GM18498 (cell line): ENCODE data around the gene ARHGEF28.

Experiments used
- ATAC-seq: cut with Tn5 transposase; IDR thresholded peaks from one replicate; pipeline ENCODE4 v1.9.1; 2021; ENCODE audit warnings: mild to moderate bottlenecking, moderate library complexity; ENCODE audit not compliant: unreplicated experiment

Gene ARHGEF28

DNA sequence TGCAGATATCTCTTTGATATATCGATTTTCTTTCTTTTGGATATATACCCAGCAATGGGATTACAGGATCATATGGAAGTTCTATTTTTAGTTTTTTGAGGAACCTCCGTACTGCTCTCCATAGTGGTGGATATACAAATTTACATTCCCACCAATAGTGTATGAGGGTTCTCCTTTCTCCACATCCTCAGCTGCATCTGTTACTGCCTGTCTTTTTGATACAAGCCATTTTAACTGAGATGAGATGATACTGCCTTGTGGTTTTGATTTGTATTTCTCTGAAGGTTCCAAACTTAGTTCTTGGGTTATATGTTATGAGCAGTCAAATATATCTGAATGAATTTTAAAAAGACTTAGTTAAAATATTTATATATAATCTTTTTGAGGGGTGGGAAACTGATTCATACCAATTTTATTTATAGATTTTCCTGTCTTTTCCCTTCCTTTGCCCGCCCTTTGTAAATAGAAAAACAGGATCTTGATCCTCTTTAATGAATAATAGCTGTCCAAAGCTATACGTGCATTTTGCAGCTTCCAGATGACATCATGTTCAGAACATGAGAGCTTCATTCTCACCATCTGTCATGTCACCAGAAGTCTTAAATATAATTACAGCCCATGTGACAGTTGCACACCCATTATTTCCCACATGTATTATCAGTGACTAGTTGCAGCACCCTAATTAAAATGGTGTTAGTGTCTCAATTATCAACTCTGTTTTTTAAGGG lies 6.2 kb upstream of the ARHGEF28 start:
- no peak for ATAC-seq

DNA sequence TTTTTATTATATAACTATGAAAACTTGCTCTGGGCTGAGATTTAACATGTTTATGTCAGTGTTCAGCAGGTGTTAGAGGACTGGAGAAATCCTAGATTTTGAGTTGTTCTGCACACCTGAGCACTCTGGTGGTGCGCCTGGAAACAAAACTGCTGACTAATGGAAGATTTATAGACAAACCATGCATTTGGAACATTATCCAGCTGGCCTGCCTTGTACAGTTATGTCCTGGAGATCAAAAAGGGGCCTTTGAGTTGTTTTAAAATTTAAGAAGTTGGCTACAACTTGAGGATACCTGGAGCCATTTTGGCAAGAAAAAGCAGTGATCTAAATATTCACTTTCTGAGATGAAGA lies 5.7 kb upstream of the ARHGEF28 start:
- ATAC-seq, result no peak

DNA sequence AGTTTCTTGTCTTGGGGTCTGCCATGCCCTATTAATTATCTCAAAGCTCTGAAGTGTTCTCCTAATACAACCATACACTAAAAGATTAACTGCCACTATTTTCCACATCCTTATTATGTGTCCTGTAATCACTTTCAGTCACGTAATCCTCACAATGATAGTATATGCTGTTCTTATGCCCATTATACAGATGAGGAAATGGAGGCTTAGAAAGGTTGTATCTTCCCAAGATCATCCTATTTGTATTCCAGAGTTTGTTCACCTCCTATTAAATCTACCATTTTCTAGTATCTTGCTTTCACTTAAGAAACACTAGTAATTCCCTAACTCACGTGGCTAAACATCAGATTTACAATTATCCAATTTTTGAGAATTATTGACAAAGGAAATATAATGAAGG lies 2.9 kb upstream of the ARHGEF28 start:
- ATAC-seq, result no peak

DNA sequence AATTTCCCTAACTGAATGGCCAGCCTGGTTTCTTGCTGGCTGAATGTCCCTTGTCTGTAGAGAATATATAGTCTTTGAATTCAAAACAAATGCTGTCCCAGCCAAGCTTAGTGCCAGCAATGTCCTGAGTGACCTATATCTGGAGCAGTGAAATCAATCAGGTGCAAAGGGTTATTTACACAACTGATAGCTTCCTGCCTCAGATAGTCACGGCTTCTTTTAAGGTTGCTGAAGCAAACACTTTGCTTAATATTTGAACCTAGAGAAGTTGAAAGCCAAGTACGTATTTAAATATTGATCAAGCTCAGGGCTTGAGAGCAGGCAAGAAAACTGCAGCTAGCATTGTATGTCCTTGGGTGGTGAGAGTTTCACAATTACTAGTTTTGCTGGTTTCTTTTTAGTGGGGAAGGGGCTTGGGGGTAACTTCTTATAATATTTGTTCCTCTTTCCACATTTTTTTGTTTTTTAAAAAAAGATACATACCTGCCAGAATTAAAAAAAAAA lies 2.0 kb upstream of the ARHGEF28 start:
- ATAC-seq, result no peak

DNA sequence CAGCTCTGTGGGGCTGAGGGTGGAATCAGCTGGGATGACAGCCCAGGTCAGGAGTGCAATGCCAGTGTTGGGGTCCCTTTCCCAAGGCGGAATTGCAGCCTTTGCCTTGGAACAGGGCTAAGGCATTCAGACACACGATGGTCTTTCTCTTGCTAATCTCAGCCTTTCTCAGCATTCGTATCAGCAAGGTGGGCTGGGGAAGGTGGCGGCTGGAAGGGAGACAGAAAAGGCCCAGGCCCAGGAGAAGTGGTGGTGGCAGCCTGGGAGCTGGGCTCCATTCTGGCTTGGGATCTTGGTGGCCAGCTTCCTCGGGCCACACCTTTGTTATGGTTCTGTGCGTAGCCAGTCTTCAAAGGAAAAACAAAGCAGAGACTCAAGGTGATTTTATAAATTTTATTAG lies 1.1 kb upstream of the ARHGEF28 start:
- ATAC-seq, result no peak

DNA sequence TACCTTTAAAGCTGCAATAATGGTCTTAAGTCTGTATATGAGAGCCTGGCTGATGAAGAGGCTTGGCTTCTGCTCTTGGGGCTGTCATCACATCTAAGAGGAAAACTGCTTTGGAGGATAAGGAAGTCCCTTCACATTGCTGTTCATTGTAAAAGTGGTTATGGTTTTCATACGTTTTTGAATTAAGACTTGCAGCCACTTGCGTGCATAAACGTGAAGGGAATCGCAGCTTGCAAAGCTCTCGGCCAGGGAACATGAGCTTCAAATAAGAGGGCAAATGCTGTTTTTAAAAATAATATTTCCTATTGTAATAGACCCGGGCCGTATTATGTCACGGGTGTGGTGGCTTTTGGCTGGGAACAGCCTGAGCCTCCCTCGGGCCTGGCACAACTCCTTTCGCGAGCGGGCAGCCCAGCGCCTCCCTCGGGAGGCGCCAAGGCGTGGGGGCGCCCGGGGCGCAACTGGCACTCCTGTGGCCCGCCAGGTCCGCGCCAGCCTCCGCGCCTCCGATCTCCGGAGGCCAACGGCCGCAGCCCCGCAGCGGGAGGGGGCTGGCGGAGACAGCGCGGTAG lies 538 bp upstream of the ARHGEF28 start:
- ATAC-seq, result no peak

DNA sequence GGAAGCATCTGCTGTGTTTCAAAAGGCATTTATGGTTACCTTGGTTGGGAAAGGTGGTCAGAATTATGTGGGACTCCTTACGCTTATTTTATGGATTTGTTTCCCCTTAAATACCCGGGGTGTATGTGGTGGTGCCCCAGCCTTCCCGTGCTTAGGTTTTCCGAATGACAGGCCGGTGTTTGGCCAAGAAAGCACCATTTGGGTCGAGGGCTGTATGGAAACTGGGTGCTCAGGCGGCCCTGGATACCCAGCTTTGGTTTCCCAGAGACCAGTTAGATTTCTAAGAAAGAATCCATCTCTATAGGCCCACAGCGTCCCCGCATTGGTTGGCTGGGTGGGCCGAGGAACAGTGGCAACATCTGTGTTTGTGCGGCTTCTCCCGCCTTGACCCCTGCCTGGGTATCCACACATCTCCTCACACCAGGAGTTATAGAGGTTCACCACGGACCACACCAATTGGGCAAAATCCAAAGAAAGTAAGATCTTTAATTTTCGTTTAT lies 868 bp downstream of the ARHGEF28 start:
- ATAC-seq, result no peak

DNA sequence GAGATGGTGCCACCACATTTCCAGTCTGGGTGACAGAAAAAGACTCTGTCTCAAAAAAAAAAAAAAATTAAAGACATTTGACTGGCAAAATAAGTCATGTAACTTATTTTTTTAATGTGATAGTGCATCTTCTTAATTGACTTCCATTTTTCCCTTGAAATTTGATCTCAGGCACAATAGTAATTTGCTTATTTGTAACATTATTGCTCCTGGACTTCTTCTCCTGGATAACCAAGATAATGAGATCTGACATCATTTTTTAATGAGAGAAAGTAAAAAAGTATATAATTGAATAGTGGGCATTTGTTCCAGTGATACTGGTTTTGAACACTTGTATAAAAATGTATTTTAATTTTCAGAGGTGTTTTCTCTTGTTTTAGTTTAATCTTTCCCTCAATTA lies 3.5 kb downstream of the ARHGEF28 start:
- no peak for ATAC-seq

DNA sequence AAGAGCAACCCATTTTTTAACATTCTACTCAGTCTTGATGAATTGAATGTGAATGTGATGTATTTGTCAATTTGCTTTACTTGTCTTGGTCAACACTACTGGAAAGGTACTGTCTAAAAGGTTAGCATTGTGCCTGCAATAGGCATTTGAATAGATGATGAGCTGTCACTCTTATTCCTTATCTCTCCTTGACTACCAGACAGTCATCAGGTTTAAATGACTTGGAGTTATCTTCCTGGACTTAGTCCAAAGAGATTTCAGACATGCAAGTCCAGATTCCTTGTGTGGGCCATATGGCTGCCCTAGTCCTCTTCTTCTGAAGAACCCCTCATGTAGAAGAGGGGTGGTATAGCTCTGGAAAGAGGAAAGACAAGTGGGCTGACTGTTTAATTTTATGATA lies 4.8 kb downstream of the ARHGEF28 start:
- ATAC-seq, result no peak

DNA sequence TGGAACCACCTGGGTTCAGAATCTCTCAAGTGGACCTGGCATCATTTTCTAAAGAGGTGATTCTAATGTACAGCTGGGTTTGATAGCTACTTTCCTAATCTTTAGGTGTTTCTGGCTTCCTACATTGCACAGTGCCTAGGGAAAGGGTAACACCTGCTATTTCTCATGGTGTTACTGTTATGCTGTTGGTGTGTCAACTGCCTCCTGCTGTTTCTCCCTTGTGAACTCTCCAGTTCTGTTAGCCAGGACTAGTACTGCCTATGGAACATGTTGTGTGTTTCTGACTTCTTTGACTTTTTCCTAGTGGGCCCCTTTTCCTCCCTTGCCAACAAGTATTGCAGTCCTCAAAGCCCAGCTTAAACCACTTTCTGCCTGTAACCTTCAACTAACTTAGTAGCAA lies 5.5 kb downstream of the ARHGEF28 start:
- no peak for ATAC-seq

DNA sequence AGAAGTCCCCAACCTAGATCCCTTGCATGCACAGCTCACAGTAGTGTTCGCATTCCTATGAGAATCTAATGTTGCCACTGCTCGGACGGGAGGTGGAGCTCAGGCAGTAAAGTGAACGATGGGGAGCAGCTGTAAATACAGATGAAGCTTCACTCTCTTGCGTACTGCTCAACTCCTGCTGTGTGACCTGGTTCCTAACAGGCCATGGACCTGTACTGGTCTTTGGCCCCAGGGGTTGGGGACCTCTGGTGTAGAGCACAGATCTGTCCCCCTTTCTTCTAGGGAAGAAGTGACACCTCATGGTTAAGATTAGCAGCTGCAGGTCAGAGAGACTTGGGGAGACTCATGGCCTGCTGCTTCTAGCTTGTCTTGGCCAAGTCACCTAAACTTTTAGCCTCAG lies 7.1 kb downstream of the ARHGEF28 start:
- ATAC-seq, result no peak

DNA sequence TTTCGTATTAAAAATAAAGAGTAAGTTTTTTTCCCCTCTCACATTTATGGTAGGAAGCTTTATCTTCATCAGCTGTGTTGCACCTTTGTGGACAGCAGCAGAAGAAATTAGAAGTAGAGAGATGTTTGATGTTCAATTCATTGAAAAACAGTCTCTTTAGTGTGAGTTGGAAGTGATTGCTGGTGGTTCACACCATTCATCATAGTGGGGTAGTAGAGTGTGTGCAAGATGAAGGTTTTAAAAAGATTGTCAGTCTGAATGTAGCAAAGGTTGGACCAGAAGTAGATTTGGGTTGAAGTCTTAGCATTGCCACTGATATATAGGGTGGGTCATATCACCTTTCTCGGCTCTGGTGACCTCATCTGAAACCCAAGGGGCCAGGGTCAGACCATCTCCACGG lies 10.4 kb downstream of the ARHGEF28 start:
- ATAC-seq, result no peak

DNA sequence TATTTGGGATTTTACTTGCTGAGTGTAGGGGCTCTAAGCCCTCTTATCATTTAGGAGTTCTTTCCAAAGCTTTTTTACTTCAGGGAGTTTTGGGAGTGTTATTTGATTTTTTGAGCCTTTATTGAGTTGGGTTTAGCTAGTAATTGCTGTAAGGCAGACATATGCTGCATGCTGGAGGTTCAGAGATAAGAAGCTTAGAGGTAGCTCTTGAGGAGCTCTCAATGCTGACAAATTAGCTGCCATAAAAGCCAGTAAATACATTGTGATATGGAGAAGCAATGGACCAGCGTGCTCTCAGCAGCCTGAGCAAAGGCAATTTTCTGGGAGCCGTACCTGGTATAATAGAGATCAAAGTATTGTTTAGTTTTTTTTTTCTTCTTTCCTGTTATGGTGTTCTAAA lies 11.6 kb downstream of the ARHGEF28 start:
- ATAC-seq, result no peak

DNA sequence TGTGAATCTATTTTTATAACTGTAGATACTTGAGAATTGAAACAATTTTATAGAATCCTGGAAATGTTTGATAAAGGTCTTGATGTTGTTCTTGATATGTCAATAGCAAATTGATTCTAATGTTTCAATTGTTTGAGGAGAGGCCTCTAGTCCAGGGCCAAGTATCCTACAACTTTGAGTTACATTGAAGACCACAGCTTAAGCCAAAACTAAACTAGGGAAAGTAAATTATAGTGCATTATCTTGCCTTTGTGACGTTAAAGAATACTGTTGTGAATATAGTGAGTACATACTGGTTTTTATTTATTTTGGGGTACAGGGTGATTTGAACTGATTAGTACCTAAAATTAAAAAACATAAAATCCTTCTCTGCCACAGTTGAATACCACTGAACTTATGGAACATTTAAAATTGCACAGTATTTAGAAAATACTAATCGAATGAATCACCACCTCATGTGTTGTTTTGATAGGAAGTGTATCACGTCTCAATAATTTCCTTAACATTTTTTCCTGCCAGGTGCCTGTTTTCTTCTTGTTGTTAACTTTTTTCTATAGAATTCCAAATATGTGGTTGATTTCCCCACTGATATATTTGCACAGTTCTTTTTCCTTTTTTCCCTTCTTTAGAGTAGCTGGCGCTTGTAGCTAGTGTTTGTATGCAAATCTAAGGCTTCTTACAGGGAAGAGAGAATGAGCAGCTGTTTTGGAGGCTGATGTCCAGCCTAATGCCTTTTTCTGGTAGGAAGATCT lies 12.5 kb downstream of the ARHGEF28 start:
- ATAC-seq, result no peak

DNA sequence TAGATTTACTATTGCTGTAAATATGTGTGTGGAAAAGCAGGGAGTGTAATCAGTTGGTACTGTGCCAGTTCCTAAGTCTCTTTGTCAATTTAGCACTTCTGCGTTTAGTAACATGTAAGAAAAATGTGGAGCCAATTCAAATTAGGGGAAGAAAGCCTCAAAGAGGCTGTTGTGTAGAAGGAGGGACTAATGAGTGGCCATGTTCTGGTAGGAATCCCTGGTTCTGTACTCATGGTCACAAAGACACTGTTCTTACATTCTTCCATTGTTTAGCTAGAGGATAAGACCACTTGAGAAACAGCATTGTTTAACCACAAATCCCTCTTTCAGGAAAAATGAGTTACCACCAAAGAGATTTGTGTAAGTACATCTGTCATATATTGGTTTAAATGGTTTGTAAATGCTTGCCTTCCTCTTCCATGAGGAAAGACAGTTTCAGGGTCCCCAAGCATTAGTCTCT lies 14.9 kb downstream of the ARHGEF28 start:
- no peak for ATAC-seq

DNA sequence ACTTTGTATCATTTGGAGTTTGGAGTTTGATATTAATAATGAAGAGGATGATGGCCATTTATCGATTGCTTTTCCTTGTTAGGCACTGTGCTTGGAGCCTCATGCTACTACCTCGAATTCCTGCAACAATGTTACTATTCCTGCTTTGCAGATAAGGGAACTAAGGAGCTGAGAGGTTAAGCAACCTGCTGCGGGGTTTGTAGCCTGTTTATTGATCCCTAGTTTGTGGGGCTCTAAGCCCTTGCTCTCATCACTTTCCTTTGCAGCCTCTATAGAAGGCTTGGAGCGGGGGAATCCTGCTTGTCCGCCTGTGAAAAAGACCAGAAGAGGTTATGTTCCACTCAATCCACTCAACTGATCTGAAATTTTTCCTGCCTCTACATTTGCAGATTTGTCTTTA lies 15.8 kb downstream of the ARHGEF28 start:
- no peak for ATAC-seq

DNA sequence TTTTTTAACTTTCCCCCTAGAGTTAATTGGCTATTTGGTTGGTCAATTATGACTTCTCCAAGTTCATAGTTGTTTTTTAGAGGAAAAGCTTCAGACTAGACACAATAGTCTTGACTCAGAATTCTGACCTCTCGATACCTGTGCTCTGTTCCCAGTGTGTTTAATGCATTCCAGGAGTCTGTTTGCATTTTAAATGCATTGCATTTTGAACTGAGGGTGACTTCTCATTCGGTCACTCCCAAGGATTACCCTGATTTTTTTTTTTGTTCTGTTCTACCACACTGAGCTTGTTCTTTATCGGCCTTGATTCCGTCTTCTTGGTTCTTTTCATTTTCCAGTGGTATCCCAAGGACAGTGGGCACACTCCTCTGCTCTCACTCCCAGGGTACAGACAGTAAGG lies 16.3 kb downstream of the ARHGEF28 start:
- no peak for ATAC-seq

DNA sequence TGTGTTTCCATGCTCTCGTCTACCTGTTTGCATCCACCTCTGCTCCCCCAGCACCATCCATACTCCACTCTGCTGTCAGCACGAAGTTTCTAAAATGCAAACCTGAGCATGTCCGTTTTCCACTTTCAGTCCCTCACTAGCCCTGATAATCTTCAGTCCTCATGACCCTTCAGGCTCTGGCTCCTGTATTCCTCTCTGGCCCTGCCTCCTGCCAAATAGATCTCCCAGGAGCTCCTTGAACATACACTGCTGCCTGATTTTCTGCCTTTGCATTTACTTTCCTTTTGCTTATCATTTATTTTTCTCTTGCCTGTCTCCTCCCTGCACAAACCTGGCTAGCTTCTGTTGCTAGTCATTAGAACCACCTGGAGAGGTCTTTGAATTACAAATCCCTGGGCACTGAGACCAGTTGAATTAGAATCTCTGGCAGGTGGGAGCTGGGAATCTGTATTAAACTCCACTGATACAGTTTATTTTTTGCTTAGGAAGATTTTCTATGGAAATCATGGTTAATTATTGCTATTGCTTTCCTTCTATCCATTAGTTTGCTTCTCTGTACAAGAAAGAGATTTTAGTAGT lies 18.5 kb downstream of the ARHGEF28 start:
- ATAC-seq, result no peak

DNA sequence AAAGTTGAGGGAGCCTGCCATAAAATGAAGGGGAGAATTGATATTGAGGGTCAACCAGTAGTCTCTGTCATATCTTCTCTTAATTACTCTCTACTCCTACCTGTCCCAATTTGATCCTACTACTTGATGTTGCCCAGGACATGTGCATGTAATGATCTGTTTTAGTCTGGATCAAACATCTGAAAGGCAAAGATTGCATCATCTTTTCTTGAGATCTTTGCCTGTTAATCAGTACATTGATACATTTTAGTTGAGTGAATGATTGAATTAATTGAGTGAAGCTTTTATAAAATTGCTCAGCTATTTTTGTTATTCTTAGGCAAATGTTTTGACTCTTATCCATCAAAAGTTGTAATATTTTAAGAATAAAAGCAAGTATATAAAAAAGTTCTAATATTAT lies 21.7 kb downstream of the ARHGEF28 start:
- no peak for ATAC-seq

DNA sequence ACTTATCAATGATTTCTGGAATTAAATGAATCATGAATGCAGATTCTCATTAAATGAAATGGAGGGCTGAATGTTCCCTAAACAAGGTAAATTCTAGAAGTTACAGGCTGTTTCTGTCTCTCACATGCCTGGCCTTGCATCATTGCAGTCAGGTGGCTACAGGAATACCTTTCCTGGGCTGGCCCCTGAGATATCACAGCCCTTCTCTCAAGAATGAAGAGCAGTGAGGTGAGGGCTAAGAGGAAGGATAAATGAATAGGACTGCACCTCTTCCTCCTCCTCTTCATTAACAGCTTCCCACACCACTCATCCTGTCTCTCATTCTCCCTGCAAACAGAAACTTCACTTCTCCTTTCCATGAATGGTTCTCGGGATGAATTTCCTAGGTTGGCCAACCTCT lies 22.5 kb downstream of the ARHGEF28 start:
- no peak for ATAC-seq

DNA sequence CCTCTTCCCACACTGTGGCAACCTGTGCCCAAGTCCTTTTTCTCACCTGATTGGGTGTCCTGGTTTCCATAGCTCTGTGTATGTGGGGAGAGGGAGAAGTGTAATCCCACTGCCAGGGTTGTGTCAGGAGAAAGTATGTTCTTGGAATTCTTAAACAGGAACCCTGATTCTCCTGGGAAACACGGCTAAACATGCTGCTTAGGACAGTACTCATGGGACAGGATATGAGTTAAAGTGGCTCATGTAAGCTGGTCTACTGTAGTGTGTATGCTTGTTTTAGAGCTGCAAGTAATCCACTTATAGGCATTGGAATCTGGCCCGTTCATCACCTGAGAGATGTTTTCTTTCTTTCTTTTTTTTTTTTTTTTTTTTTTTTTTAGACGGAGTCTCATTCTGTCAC lies 23.9 kb downstream of the ARHGEF28 start:
- no peak for ATAC-seq

DNA sequence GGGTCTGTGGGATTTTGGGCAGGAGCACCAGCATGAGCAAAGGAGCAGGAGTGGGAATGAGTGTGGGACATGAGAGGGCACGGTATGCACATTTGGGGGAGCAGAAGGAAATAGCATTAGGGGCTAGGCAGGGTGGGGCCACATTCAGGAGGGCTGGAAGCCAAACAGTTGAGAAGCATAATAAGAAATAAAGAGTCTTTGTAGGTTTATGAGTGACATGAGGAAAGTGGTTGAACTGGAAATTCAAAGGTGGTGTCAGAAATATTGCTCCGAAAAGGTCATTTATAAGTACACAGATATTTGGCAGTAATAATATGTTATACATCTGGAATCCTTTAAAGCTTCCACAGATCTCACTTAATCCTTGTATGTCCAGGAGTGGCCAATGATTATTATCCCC lies 26.4 kb downstream of the ARHGEF28 start:
- no peak for ATAC-seq
